Esophagus squamous epithelium (tissue), 5 donors: ENCODE data around the gene ALS2. TPM values are rescaled to one million over a fixed set of nuclear protein-coding genes. Genes with fewer than 3 reads are reported as not detected.
"Not testable (repeated sequence)": the region's sequence is repeated elsewhere in the genome, so short reads cannot be mapped to it uniquely, and the experiment has no call there.

ENCODE experiments used
- DNase-seq: peaks from one replicate; lab custom pipeline; 2025; lab: John Stamatoyannopoulos, UW
- H3K27ac ChIP-seq, 4 donors: fragments of 200-600 bp; sonication (generic); one replicate each; pipeline ENCODE4 v1.5.1; 2016 to 2019; ENCODE audit warnings: mild to moderate bottlenecking in 1 of 4
- H3K27me3 ChIP-seq, 4 donors: fragments of 200-600 bp; sonication (generic); 1 replicate in 3 of 4; 2 replicates in 1 of 4; pipeline versions ENCODE4 v1.5.1 to v1.6.0; 2017 to 2021; ENCODE audit warnings: antibody characterized with exemption in 1 of 4
- H3K36me3 ChIP-seq, 3 donors: fragments of 200-600 bp; sonication (generic); one replicate each; pipeline ENCODE4 v1.5.1; 2016 to 2019
- H3K4me1 ChIP-seq, 3 donors: fragments of 200-600 bp; sonication (generic); one replicate each; pipeline ENCODE4 v1.5.1; 2017 to 2019
- H3K4me3 ChIP-seq, 4 donors: fragments of 200-600 bp; sonication (generic); 1 replicate in 3 of 4; 2 replicates in 1 of 4; pipeline ENCODE4 v1.5.1; 2016 to 2019; ENCODE audit warnings: mild to moderate bottlenecking in 2 of 4, moderate library complexity in 1 of 4
- H3K9me3 ChIP-seq, 3 donors: fragments of 200-600 bp; sonication (generic); one replicate each; pipeline ENCODE4 v1.5.1; 2016 to 2019
- POLR2A ChIP-seq, 4 donors: fragments of 450-650 bp; IDR thresholded peaks; one replicate each; pipeline ENCODE4 v1.6.1; 2017; ENCODE audit warnings: antibody characterized with exemption in 4 of 4, mild to moderate bottlenecking in 4 of 4, moderate library complexity in 3 of 4
- WGBS, 2 donors: methylation state at CpG; one replicate each; pipeline ENCODE4 v1.1.5; 2018; 5-methylcytosine and 5-hydroxymethylcytosine counted together
- intact Hi-C: fragments of 100-400 bp; cut with DNase I; formaldehyde crosslinking; loops from one replicate; pipeline ENCODE4 v1.15.0; 2022
- total RNA-seq, 4 donors: library from RNA; depleted of rRNA; stranded (reverse); fragments of >200 nt; gene quantifications; one replicate each; pipeline ENCODE4 v1.1.0, GENCODE V29; 2016
- TF ChIP-seq, protein P1 (sequence below), 6 experiments: fragments of 450-650 bp in 4 of 6; fragments of 200-600 bp in 2 of 6; sonication (generic) in 2 of 6; IDR thresholded peaks; one replicate each; pipeline ENCODE4 v1.5.1; 2016 to 2019; ENCODE audit warnings: antibody characterized with exemption in 6 of 6, mild to moderate bottlenecking in 4 of 6, moderate library complexity in 4 of 6
- donor health status: DM: yes; HTN: yes; CAD: no.

The ALS2 gene
- total RNA-seq, 4 donors from 2014 or later, result 7.0 to 15.1 (median 8.5) TPM

DNA sequence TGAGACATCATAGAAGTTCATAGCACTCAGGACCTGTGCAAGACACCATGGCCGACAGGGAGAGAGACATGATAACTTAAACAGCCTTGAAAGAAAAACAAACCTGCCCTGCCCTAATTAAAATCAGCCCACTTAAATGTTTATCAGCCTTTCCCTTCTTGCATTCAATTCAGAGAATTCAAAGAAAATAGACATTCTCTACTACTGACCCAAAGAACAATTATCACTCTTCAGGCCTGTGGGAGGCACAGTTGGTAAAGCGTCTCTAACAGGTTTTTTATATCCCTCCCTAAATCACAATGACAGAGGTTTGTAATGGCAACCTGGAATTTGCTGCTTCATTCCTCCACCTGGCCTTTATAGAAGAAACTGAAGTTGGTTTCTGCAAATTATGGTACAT lies 27.3 kb upstream of the ALS2 start:
- TF ChIP-seq POLR2A (IDR thresholded peaks at IDR 0.05), result no peak
- TF ChIP-seq, protein P1, sequence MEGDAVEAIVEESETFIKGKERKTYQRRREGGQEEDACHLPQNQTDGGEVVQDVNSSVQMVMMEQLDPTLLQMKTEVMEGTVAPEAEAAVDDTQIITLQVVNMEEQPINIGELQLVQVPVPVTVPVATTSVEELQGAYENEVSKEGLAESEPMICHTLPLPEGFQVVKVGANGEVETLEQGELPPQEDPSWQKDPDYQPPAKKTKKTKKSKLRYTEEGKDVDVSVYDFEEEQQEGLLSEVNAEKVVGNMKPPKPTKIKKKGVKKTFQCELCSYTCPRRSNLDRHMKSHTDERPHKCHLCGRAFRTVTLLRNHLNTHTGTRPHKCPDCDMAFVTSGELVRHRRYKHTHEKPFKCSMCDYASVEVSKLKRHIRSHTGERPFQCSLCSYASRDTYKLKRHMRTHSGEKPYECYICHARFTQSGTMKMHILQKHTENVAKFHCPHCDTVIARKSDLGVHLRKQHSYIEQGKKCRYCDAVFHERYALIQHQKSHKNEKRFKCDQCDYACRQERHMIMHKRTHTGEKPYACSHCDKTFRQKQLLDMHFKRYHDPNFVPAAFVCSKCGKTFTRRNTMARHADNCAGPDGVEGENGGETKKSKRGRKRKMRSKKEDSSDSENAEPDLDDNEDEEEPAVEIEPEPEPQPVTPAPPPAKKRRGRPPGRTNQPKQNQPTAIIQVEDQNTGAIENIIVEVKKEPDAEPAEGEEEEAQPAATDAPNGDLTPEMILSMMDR (IDR thresholded peaks at IDR 0.05), result no peak
- H3K4me1 ChIP-seq, result no peaks in the 10 kb centered on the region
- H3K36me3 ChIP-seq, result no peaks in the 10 kb centered on the region
- H3K27ac ChIP-seq, result peak overlapping the region in 1 of 4 donors; percentile 46
- H3K4me3 ChIP-seq, result no peak overlapping the region
- H3K27me3 ChIP-seq, result peaks cover 0 to 14% (median 0%) of the 10 kb centered on the region in 4 donors
- no peak for DNase-seq
- intact Hi-C loops, result no loop called here
- H3K9me3 ChIP-seq, result no peaks in the 10 kb centered on the region
- 75 to 78% methylated on average over 2 of the region's 2 CpGs for WGBS, 2 donors

DNA sequence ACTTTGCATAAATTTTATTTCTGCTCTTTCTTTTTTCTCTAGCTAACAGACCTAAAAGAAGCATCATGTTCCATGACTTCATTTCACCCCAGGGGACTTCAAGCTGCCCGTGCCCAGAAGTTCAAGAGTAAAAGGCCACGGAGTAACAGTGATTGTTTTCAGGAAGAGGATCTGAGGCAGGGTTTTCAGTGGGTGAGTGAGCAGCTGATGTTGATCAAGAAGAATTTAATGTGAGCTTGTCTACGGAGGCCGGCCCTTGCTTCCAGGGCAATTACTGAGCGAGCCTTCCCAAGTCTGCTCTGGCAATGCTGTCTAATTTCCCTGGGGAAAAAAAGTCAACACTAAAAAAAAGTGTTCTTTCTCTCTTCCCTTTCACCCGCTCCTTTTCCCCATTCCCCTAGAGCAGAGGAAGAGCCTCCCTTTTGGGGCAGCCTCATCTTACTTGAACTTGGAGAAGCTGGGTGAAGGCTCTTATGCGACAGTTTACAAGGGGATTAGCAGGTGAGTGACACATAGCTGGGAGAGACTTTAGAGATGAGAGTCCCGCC lies 26.8 kb upstream of the ALS2 start:
- WGBS, 2 donors, result 44 to 61% methylated on average over 7 to 8 of the region's 8 CpGs
- Histone ChIP-seq H3K36me3 (no peaks in the 10 kb centered on the region), H3K9me3 (no peaks in the 10 kb centered on the region), H3K4me3 (no peak overlapping the region), H3K27ac (peak overlapping the region in 2 of 4 donors; percentile 12 to 46), H3K4me1 (no peaks in the 10 kb centered on the region), H3K27me3 (peaks cover 0 to 14% (median 0%) of the 10 kb centered on the region in 4 donors)
- TF ChIP-seq, protein P1 (IDR thresholded peaks at IDR 0.05), result no peak
- TF ChIP-seq POLR2A (IDR thresholded peaks at IDR 0.05), result no peak
- DNase-seq, result no peak
- intact Hi-C loops, result no loop called here

DNA sequence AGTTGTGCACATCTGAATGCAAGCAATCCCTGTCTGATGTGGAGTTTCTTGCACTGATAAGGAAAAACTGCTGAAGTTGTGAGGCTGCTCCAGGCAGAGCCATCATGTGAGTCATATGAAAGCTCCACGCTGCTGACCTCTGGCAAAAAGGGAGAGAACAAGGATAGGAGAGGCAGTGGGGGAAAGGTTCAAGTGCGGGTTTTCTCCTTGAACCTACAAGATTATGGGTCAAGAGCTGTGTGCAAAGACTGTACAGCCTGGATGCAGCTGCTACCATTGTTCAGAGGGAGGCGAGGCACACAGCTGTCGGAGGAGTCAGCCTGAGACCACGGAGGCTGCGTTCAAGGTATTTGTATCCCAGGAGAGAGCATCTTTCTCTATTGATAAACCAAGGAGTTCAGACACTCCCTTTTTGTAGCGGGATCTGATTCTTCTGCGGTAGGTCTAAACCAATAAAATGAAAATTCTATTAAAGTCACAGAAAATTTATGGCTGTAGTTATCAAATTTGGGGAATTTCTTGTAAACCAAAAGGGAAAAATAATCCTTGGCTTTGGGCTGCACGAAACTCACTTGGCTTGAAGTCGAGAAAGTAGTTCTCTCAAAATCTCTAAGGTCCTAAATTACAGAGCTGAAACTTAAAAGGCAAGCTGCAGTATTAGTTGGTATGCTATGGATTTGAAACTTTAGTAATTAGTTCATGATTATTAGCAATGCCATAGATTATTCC lies 25.9 kb upstream of the ALS2 start, which contains the start of gene CDK15:
Gene CDK15, plus strand, starts transcription at position 96 of the 729 bp plus-strand sequence. Its CDS starts 128 bp downstream, at position 224.
- 59 to 63% methylated on average over 10 of the region's 10 CpGs for WGBS, 2 donors
- DNase-seq, result no peak
- peak within 1 kb of the TSS in 3 of 4 donors; percentile 3 to 46 (median 12) for H3K27ac ChIP-seq

DNA sequence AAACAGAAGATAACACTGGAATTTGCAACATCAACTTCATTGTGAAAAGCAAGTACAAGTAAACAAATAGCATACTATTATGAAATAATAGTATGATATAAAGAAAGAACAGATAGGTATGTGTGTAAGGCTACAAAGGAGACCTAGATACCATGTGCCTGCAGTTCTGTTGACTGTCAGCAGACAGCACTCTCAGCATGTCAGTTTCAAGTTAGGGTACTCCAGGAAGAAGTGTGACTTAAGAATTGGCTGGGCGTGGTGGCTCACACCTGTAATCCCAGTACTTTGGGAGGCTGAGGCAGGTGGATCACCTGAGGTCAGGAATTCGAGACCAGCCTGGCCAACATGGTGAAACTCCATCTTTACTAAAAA lies 18.2 kb upstream of the ALS2 start:
- 78 to 97% methylated on average over 2 of the region's 2 CpGs for WGBS, 2 donors

More for the DNA sequence above, 25.9 kb upstream of the ALS2 start, which contains the start of gene CDK15:
- Histone ChIP-seq H3K27me3 (peaks cover 0 to 14% (median 0%) of the 10 kb centered on the region in 4 donors), H3K36me3 (no peaks in the 10 kb centered on the region), H3K4me3 (no peak within 1 kb of the TSS), H3K9me3 (no peaks in the 10 kb centered on the region), H3K4me1 (no peaks in the 10 kb centered on the region)
- intact Hi-C loops, result no loop called here
- TF ChIP-seq POLR2A (IDR thresholded peaks at IDR 0.05), result no peak
- TF ChIP-seq, protein P1 (IDR thresholded peaks at IDR 0.05), result no peak

DNA sequence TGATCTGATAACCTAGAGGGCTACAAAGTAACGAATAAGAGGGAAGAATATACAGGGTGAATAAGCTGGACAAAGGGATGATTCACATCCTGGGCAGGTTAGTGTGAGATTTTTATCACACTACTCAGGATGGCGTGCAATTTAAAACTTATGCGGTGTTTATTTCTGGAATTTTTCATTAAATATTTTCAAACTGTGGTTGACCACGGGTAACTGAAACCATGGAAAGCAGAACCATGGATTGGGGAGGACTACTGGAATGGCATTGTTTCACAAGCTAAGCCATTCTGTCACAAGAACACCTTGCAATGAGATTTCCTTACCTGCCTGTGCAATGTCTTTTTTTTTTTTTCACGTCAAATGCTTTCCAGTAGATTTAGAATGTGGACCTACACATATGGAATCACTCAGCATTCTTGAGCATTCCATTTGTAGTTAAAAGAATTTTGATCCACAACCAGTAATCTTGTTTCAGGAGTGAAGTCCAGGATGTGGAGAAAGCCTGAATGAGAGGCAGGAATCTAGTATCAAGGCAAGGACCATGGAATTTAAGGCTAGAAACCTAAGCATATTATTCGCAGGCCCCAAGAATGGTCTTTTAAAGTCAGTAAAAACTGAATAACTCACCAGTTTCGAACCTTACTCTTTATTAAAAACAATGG lies 17.6 kb upstream of the ALS2 start:
- 67 to 71% methylated on average over 7 of the region's 7 CpGs for WGBS, 2 donors
- TF ChIP-seq, protein P1 (IDR thresholded peaks at IDR 0.05), result no peak
- TF ChIP-seq POLR2A (IDR thresholded peaks at IDR 0.05), result no peak
- H3K27ac ChIP-seq, result no peak overlapping the region

More for the DNA sequence above, 18.2 kb upstream of the ALS2 start:
- H3K9me3 ChIP-seq, DNase-seq, H3K36me3 ChIP-seq, H3K4me3 ChIP-seq, intact Hi-C loops, H3K4me1 ChIP-seq, H3K27ac ChIP-seq, H3K27me3 ChIP-seq: not testable (repeated sequence)

More for the DNA sequence above, 17.6 kb upstream of the ALS2 start:
- H3K27me3 ChIP-seq, result no peaks in the 10 kb centered on the region
- DNase-seq, result no peak
- H3K36me3 ChIP-seq, result no peaks in the 10 kb centered on the region
- intact Hi-C loops, result no loop called here
- no peaks in the 10 kb centered on the region for H3K9me3 ChIP-seq
- H3K4me3 ChIP-seq, result no peak overlapping the region
- no peaks in the 10 kb centered on the region for H3K4me1 ChIP-seq
